Measurements from ENCODE around the gene NEAT1.

NEAT1 gene

DNA sequence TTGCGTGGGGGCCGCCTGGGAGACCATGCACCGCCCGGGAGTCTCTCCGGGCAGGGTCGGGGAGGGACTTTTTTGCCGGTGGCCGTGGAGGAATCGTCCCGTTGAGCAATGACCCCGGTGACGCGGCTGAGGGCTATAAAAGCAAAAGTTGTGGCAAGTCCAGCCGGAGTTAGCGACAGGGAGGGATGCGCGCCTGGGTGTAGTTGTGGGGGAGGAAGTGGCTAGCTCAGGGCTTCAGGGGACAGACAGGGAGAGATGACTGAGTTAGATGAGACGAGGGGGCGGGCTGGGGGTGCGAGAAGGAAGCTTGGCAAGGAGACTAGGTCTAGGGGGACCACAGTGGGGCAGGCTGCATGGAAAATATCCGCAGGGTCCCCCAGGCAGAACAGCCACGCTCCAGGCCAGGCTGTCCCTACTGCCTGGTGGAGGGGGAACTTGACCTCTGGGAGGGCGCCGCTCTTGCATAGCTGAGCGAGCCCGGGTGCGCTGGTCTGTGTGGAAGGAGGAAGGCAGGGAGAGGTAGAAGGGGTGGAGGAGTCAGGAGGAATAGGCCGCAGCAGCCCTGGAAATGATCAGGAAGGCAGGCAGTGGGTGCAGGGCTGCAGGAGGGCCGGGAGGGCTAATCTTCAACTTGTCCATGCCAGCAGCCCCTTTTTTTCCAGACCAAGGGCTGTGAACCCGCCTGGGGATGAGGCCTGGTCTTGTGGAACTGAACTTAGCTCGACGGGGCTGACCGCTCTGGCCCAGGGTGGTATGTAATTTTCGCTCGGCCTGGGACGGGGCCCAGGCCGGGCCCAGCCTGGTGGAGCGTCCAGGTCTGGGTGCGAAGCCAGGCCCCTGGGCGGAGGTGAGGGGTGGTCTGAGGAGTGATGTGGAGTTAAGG, at the start of gene NEAT1:
NEAT1 (plus strand) TSS at position 166 of the 883 bp plus-strand sequence.
- DNase-seq (ENCODE audit: extremely low read depth in 1 of 2, low read depth in 1 of 2): peak; percentile 88 to 92

DNA sequence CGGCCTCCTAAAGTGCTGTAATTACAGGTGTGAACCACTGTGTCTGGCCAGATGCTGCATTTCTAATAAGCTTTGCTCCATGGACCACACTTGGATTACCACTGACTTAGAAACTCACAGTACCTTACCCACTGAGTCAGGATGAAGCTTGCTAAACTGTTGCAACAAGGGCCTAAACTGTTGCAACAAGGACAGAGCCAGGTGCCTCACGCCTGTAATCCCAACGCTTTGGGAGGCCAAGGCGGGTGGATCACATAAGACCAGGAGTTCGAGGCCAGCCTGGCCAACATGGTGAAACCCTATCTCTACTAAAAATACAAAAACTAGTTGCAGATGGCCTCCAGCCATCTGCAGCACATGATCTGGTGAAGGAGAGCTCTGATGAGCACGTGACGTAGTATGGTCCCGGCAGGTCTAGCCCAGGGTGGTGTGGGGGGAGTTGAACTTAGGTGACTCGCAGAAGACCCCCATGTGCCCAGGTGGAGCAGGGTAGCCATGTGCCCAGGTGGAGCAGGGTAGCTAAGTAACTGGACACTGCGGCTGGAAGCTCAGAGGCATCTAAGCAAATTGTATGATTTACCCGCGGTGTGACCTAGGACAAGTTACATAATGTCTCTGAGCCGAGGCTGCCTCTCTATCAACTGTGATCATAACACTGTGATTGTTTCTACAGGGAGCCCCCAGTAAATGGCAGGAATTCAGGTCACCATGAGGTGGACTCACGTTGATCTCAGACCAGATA, 48.6 kb upstream of the NEAT1 start:
- DNase-seq (ENCODE audit: extremely low read depth in 1 of 2, low read depth in 1 of 2): no peak

DNA sequence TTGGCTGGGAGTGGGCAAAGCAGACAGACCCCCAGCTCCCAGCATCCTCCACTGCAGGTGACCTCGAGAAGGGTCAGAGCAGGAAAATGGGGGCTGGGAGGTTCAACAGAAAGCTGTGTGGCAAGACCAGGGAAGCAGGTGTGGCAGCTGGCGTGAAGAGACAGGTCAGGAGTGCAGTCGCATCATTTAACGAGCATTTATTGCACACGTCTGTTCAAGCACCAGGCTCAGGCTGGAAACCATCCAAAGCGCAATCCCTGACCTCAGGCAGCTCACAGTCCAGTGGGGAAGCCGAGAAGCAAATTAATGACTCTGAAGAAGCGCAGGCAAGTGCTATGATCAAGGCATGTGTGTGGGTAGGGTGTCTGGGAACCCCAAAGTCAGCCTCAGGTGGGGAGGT, 47.6 kb upstream of the NEAT1 start:
- DNase-seq (ENCODE audit: extremely low read depth in 1 of 2, low read depth in 1 of 2): no peak

DNA sequence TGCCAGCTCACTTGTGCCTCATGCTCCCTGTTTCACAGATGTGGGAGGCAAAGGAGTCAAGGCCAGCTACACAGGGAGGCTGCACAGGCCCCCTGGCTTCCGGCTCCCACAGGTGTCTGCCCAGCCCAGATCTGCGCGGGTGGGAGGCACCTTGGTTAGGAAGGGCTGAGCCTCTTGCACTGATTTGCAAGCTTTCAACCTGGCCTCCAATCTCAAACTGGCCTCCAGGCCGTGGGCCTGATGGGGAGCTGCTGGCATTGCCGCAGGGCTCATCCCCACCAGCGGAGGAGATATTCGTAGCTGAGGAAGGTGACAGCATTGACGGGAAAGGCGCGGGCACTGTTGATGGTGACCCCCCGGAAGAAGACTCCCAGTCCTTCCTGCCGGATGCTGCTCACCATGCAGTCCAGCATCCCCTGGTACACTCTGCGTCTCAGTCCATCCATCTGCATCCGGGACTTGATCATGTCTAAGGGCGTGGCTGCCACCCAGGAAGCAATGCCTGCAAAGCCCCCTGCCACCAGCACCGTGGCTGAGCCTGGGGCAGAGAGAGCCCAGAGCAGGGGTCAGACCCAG, 46.4 kb upstream of the NEAT1 start:
- DNase-seq (ENCODE audit: extremely low read depth in 1 of 2, low read depth in 1 of 2): no peak

DNA sequence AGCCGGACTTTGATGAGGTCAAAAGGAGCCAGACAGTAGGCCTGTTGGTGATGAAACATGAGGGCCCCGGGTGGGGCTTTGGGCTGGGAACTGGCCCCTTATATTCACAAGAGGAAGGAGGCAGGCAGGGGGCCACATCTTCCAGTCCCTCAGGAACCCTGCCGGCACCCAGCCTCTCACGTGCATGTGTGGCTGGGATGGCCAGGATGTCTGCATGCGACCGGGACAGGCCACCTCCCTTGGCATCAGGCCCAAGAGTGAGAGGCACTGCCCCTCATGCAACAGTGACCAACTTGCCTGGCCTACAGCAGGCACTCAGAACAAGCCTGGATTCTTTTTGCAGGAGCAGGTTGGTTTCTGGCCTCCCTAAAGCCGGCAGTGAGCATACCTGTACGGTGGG, 45.6 kb upstream of the NEAT1 start:
- no peak for DNase-seq (ENCODE audit: extremely low read depth in 1 of 2, low read depth in 1 of 2)

GRCh38 chr11:65377777-65378176, 44.8 kb upstream of the NEAT1 start:
- DNase-seq (ENCODE audit: extremely low read depth in 1 of 2, low read depth in 1 of 2): no peak

GRCh38 chr11:65378208-65378927, 44.2 kb upstream of the NEAT1 start:
- no peak for DNase-seq (ENCODE audit: extremely low read depth in 1 of 2, low read depth in 1 of 2)

- no peak for DNase-seq (ENCODE audit: extremely low read depth in 1 of 2, low read depth in 1 of 2)
These were observed 43.5 kb upstream of the NEAT1 start for GRCh38 chr11:65378928-65379638.

GRCh38 chr11:65379698-65380459, 42.7 kb upstream of the NEAT1 start:
- DNase-seq (ENCODE audit: extremely low read depth in 1 of 2, low read depth in 1 of 2): no peak

DNA sequence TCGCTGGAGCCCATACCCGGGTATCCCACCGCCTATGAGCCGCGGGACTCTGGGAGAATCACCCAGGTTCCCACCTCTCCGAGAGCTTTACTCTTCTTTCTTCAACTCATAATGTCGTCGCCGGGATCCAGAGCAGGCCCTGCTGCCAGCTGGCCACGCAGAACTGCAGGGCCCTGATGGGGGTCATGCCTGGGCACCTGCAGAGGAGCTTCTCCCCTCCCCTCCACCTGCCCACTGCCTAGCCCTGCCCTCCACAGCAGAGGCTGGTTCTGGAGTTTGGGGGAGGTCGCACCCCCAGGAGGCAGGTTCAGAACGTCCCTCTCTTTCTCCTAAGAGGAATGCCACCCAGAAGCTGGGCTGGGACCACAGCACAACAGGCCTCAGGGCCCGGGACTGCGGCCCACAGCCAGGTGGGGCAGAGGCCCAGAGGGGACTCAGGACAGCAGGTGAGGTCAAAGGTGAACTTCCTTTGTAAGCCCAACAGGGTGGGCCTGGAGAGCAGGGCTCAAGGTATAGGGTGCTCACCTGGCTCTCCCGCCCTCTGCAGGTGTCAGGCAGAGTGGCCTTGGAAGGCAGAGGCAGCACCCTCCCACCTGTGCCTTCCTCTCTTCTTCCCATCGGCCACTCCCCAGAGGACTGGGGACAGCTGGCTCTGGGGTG, 42.0 kb upstream of the NEAT1 start:
- no peak for DNase-seq (ENCODE audit: extremely low read depth in 1 of 2, low read depth in 1 of 2)

GRCh38 chr11:65381716-65382032, 40.9 kb upstream of the NEAT1 start:
- DNase-seq (ENCODE audit: extremely low read depth in 1 of 2, low read depth in 1 of 2): no peak

- DNase-seq (ENCODE audit: extremely low read depth in 1 of 2, low read depth in 1 of 2): peak; percentile 88 to 91
These were observed 40.4 kb upstream of the NEAT1 start, which contains the start of gene SLC25A45 for GRCh38 chr11:65382033-65382803. Gene SLC25A45 (minus strand): TSS chr11:65382646. CDS start chr11:65381951, 695 bp downstream.

- no peak for DNase-seq (ENCODE audit: extremely low read depth in 1 of 2, low read depth in 1 of 2)
These were observed 39.7 kb upstream of the NEAT1 start for GRCh38 chr11:65382804-65383368.

DNA sequence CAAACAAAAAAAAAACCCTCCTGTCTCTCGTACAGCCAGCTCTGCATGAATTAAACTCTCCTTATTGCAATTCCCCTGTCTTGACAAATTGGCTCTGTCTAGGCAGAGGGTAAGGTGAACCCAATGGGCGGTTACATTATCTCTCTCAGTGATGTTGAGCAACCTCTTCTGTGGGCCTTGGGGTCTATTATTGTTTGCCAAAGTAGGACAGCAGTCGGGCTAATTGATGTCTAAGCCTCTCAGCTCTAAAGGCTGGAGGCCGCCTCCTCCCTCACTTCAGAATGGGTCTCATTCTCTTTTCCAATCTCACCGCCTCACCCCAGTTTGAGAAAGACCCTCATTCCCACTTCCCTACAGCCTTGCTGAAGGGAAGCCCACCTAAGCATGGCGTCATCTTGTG, 38.8 kb upstream of the NEAT1 start:
- no peak for DNase-seq (ENCODE audit: extremely low read depth in 1 of 2, low read depth in 1 of 2)

- no peak for DNase-seq (ENCODE audit: extremely low read depth in 1 of 2, low read depth in 1 of 2)
These were observed 38.2 kb upstream of the NEAT1 start for GRCh38 chr11:65384301-65384889.

DNA sequence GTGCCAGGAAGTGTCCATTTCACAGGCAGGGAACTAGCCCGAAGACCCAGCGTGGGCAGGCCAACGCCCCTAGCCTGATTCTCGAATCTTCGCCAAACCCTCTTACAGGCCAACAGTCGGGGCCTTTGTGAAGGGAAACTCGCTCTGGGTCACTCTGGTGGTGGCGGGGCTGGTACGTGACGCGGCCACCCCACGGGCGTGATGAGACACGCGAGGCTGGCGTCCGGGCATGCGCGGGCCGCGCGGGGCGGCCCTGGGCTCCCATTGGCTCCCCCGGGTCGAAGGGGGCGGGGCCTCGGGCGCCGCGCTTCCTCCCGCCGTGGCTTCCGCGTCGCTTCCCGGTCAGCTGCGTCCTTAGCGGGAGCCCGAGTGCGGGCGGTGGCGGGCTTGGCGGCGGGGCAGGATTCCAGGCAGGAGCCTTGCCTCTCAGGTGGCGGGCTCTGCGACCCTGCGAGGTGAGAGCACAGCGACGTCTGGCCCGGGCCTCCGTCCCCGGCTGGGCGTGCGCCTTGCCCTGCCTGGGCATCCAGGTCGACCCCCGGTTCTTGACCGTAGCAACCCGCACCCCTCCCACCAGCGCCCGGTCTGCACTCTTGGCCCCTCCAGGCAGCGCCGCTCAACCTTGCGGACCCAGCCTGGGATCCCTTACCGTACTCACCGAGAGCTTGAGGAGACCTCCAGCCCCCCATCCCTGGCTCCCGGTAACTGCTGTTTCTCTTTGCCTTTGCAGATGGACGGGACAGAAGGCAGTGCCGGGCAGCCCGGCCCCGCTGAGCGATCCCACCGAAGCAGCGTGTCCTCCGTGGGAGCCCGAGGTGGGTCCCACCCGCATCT, 36.1 kb upstream of the NEAT1 start, which contains the start of gene FRMD8:
FRMD8 (plus strand) TSS at position 331 of the 834 bp plus-strand sequence; CDS start at position 731, 400 bp downstream.
- peak; percentile 67 to 75 for DNase-seq (ENCODE audit: extremely low read depth in 1 of 2, low read depth in 1 of 2)

DNA sequence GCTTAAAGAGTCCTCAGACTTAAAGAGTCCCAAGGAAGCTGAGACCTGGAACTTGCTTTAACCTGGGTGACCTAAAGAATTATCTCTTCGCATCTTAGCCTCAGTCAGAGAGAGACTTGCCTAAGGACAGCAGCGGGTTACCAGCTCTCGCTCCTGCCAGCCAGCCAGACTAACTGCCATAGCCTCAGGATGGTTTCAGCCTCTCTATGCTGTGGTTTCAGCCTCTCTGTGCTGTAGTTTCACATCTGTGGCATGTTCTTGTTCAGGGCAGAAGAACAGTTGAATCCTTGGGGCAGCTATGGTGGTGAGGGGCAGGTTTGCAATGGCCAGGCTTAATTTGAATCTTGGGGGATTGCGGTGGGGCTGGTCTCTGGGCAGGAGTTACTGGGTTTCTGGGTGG, 33.9 kb upstream of the NEAT1 start:
- no peak for DNase-seq (ENCODE audit: extremely low read depth in 1 of 2, low read depth in 1 of 2)
